HepG2 (cell line): ENCODE measurements around the gene PAN2. TPM values are rescaled to one million over a fixed set of nuclear protein-coding genes. Genes with fewer than 3 reads are reported as not detected.
A peak's percentile ranks its signal among the peaks of the same experiment; 100 is the strongest.

Source experiments
- ADNP ChIP-seq: sonication (generic); formaldehyde crosslinking; IDR thresholded peaks from 2 replicates; pipeline ENCODE4 v1.4.0; 2020; ENCODE audit warnings: missing genetic modification reagents
- ARID2 ChIP-seq: sonication (generic); formaldehyde crosslinking; IDR thresholded peaks from 2 replicates; pipeline ENCODE4 v1.8.1; 2022; ENCODE audit warnings: mild to moderate bottlenecking, missing genetic modification reagents, borderline replicate concordance
- ATM ChIP-seq: fragments of 450-650 bp; IDR thresholded peaks from 2 replicates; pipeline ENCODE4 v1.7.1; 2017; ENCODE audit warnings: mild to moderate bottlenecking, borderline replicate concordance
- CAMTA2 ChIP-seq: sonication (generic); formaldehyde crosslinking; IDR thresholded peaks from 2 replicates; pipeline ENCODE4 v1.4.0; 2020; ENCODE audit warnings: mild to moderate bottlenecking, missing genetic modification reagents, borderline replicate concordance
- DNMT3B ChIP-seq: conservative IDR thresholded peaks from 2 replicates; pipeline ENCODE4 v1.6.1; 2016; ENCODE audit warnings: missing biosample characterization, control low read depth
- GFI1 ChIP-seq: sonication (generic); formaldehyde crosslinking; IDR thresholded peaks from 2 replicates; pipeline ENCODE4 v1.5.0; 2020; ENCODE audit warnings: missing genetic modification reagents, mild to moderate bottlenecking, borderline replicate concordance
- HNF4G ChIP-seq, 2 experiments: sonication (generic) in 1 of 2; formaldehyde crosslinking in 1 of 2; IDR thresholded peaks; 2 replicates each; pipeline versions ENCODE4 v1.4.0 to v1.6.1; 2011 to 2020; ENCODE audit warnings: borderline replicate concordance in 2 of 2, low read depth in 2 of 2, mild to moderate bottlenecking in 2 of 2, low read length in 1 of 2, missing genetic modification reagents in 1 of 2, moderate library complexity in 1 of 2
- KDM4B ChIP-seq: sonication (generic); formaldehyde crosslinking; IDR thresholded peaks from 2 replicates; pipeline ENCODE4 v1.4.0; 2020; ENCODE audit warnings: missing genetic modification reagents
- KLF6 ChIP-seq: IDR thresholded peaks from 2 replicates; pipeline ENCODE4 v1.8.0; 2016; ENCODE audit warnings: missing biosample characterization, missing genetic modification reagents
- NFYC ChIP-seq: IDR thresholded peaks from 2 replicates; pipeline ENCODE4 v1.6.1; 2016; ENCODE audit warnings: missing genetic modification reagents, missing compliant biosample characterization
- NRL ChIP-seq: sonication (generic); formaldehyde crosslinking; IDR thresholded peaks from 2 replicates; pipeline ENCODE4 v1.5.0; 2020; ENCODE audit warnings: missing genetic modification reagents, mild to moderate bottlenecking, moderate library complexity, borderline replicate concordance
- RBM22 ChIP-seq: fragments of 200-400 bp; formaldehyde crosslinking; optimal IDR thresholded peaks from 2 replicates; pipeline ENCODE3; 2017; ENCODE audit warnings: mild to moderate bottlenecking, low read length, moderate library complexity
- RCOR2 ChIP-seq: IDR thresholded peaks from 2 replicates; pipeline ENCODE4 v1.6.1; 2016; ENCODE audit warnings: missing biosample characterization, missing genetic modification reagents
- ZFY ChIP-seq: sonication (generic); formaldehyde crosslinking; IDR thresholded peaks from 2 replicates; pipeline ENCODE4 v1.4.0; 2020; ENCODE audit warnings: missing genetic modification reagents
- ZNF563 ChIP-seq: sonication (generic); formaldehyde crosslinking; IDR thresholded peaks from 2 replicates; pipeline ENCODE4 v1.8.0; 2022; ENCODE audit warnings: mild to moderate bottlenecking, moderate library complexity, missing genetic modification reagents
- ZNF7 ChIP-seq: IDR thresholded peaks from 2 replicates; pipeline ENCODE4 v1.6.1; 2016; ENCODE audit warnings: missing biosample characterization, missing genetic modification reagents
- polyA plus RNA-seq, 8 experiments: library from polyadenylated mRNA; depleted of rRNA in 3 of 8; stranded (reverse) in 7 of 8; unstranded in 1 of 8; fragments of >200 nt; fragmentation: Illumina TruSeq in 4 of 8; extraction: Trizol in 4 of 8; gene quantifications; 2 replicates each; pipeline versions ENCODE4 v1.2.1 to v1.2.3, GENCODE V29; 2011 to 2016; ENCODE audit warnings: low read depth in 4 of 8, missing spikeins in 1 of 8, mixed read lengths in 1 of 8; ENCODE audit not compliant: insufficient read depth in 1 of 8
- total RNA-seq, 5 experiments: library from RNA; depleted of rRNA; stranded (reverse); fragments of >200 nt; fragmentation: Illumina TruSeq; extraction: Trizol; gene quantifications; 2 replicates each; pipeline ENCODE4 v1.2.3, GENCODE V29; 2016; ENCODE audit warnings: low read depth in 1 of 5
- TF ChIP-seq, protein P1 (sequence below): sonication (generic); formaldehyde crosslinking; IDR thresholded peaks from 2 replicates; pipeline ENCODE4 v1.5.1; 2020; ENCODE audit warnings: mild to moderate bottlenecking, missing genetic modification reagents, borderline replicate concordance
- TF ChIP-seq, protein P2 (sequence below): sonication (generic); formaldehyde crosslinking; IDR thresholded peaks from 2 replicates; pipeline ENCODE4 v1.5.0; 2020; ENCODE audit warnings: mild to moderate bottlenecking, low read depth, missing genetic modification reagents, borderline replicate concordance
- TF ChIP-seq, protein P3 (sequence below): IDR thresholded peaks from 2 replicates; pipeline ENCODE4 v1.6.1; 2012; ENCODE audit warnings: low read depth, low read length, improper control_type of control experiment
- TF ChIP-seq, protein P4 (sequence below): sonication (generic); formaldehyde crosslinking; IDR thresholded peaks from 2 replicates; pipeline ENCODE4 v1.8.0; 2022; ENCODE audit warnings: mild to moderate bottlenecking, missing genetic modification reagents, moderate library complexity

PAN2 gene
- total and polyA plus RNA-seq, 2 of the 13 experiments (the other 11 are each of a cell fraction or from before 2014, with no cell fraction given), result 27.2 to 61.1 TPM

DNA sequence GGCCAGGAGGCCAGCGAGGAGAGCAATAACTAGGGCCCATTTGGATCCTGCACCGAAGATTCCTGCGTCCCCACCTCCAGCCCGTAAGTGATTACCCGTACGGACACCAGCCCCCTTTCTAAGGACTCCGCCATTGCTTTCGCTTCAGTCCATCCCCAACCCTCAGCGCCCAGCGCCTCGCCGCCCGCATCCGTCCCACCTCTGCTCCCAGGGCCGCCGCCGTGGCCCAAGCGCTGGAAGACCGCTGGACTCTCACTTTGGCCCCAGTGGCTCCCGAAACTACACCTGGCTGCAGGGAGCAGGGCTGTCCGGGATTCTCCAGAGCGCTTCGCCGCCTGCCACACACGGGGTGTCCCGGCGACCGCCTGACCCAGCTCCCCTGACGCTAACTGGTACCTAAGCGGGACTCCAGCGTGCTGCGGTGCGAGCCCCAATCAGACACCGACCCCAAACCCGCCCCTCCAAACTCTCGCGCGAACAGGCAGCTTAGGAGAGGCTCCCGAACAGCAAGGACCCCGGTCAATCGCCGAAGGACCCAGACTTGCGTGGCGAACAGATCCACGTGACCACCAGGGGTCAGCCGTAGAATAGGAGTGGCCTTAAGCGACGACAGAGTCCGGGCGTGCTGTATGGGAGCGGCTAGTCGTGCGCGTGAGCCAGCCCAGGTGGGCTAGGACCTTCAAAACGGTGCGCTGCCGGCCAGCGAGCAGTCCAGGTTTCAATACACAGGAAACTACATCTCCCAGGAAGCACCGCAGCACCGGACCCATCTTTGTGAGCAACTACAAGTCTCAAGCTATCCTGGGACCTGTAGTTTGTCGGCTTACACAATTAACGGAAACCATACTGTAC lies 18.0 kb downstream of the PAN2 start, which contains the start of gene CNPY2 (continued):
- TF ChIP-seq, protein P1, sequence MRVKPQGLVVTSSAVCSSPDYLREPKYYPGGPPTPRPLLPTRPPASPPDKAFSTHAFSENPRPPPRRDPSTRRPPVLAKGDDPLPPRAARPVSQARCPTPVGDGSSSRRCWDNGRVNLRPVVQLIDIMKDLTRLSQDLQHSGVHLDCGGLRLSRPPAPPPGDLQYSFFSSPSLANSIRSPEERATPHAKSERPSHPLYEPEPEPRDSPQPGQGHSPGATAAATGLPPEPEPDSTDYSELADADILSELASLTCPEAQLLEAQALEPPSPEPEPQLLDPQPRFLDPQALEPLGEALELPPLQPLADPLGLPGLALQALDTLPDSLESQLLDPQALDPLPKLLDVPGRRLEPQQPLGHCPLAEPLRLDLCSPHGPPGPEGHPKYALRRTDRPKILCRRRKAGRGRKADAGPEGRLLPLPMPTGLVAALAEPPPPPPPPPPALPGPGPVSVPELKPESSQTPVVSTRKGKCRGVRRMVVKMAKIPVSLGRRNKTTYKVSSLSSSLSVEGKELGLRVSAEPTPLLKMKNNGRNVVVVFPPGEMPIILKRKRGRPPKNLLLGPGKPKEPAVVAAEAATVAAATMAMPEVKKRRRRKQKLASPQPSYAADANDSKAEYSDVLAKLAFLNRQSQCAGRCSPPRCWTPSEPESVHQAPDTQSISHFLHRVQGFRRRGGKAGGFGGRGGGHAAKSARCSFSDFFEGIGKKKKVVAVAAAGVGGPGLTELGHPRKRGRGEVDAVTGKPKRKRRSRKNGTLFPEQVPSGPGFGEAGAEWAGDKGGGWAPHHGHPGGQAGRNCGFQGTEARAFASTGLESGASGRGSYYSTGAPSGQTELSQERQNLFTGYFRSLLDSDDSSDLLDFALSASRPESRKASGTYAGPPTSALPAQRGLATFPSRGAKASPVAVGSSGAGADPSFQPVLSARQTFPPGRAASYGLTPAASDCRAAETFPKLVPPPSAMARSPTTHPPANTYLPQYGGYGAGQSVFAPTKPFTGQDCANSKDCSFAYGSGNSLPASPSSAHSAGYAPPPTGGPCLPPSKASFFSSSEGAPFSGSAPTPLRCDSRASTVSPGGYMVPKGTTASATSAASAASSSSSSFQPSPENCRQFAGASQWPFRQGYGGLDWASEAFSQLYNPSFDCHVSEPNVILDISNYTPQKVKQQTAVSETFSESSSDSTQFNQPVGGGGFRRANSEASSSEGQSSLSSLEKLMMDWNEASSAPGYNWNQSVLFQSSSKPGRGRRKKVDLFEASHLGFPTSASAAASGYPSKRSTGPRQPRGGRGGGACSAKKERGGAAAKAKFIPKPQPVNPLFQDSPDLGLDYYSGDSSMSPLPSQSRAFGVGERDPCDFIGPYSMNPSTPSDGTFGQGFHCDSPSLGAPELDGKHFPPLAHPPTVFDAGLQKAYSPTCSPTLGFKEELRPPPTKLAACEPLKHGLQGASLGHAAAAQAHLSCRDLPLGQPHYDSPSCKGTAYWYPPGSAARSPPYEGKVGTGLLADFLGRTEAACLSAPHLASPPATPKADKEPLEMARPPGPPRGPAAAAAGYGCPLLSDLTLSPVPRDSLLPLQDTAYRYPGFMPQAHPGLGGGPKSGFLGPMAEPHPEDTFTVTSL, result no peak
- no peak for TF ChIP-seq DNMT3B (CRISPR knock-in tag)
- no peak for TF ChIP-seq HNF4G (IDR thresholded peaks at IDR 0.05; ENCODE audit: borderline replicate concordance, low read depth, low read length)
- peak; percentile 74; the same call in 1 of the 2 replicates for TF ChIP-seq HNF4G (CRISPR knock-in tag; IDR thresholded peaks at IDR 0.05; ENCODE audit: borderline replicate concordance, low read depth)
- TF ChIP-seq RCOR2 (CRISPR knock-in tag), result no peak
- peak; percentile 92 for TF ChIP-seq ZNF563 (CRISPR knock-in tag)
- no peak for TF ChIP-seq ADNP
- no peak; the same call in 1 of the 2 replicates for TF ChIP-seq ATM
- TF ChIP-seq CAMTA2, result peak; percentile 60; the same call in 1 of the 2 replicates
- no peak for TF ChIP-seq ZNF7
- peak; percentile 72; the same call in 1 of the 2 replicates for TF ChIP-seq NRL (CRISPR knock-in tag)
- TF ChIP-seq, protein P2, sequence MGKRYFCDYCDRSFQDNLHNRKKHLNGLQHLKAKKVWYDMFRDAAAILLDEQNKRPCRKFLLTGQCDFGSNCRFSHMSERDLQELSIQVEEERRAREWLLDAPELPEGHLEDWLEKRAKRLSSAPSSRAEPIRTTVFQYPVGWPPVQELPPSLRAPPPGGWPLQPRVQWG (CRISPR knock-in tag), result no peak
- TF ChIP-seq NFYC (CRISPR knock-in tag), result peak; percentile 71
- TF ChIP-seq RBM22, result no peak
- TF ChIP-seq KLF6 (CRISPR knock-in tag), result 0 out of 2 replicates have a peak, but pooled peaks have one; percentile 22
- TF ChIP-seq ZFY (CRISPR knock-in tag), result peak; percentile 80
- no peak for TF ChIP-seq ARID2 (CRISPR knock-in tag)
- TF ChIP-seq KDM4B, result no peak
- TF ChIP-seq, protein P3, sequence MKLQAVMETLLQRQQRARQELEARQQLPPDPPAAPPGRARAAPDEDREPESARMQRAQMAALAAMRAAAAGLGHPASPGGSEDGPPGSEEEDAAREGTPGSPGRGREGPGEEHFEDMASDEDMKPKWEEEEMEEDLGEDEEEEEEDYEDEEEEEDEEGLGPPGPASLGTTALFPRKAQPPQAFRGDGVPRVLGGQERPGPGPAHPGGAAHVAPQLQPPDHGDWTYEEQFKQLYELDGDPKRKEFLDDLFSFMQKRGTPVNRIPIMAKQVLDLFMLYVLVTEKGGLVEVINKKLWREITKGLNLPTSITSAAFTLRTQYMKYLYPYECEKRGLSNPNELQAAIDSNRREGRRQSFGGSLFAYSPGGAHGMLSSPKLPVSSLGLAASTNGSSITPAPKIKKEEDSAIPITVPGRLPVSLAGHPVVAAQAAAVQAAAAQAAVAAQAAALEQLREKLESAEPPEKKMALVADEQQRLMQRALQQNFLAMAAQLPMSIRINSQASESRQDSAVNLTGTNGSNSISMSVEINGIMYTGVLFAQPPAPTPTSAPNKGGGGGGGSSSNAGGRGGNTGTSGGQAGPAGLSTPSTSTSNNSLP, result no peak
- TF ChIP-seq, protein P4, sequence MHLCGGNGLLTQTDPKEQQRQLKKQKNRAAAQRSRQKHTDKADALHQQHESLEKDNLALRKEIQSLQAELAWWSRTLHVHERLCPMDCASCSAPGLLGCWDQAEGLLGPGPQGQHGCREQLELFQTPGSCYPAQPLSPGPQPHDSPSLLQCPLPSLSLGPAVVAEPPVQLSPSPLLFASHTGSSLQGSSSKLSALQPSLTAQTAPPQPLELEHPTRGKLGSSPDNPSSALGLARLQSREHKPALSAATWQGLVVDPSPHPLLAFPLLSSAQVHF, result no peak; the same call in 1 of the 2 replicates
- peak; percentile 14; the same call in 1 of the 2 replicates for TF ChIP-seq GFI1
